CD4-positive, alpha-beta T cell treated with Interleukin-15 for 4 hours (primary cell): Measurements from ENCODE around the gene COL18A1.

Source experiments
- DNase-seq: peaks from one replicate; pipeline ENCODE4 v3.0.0-alpha.2; 2020; ENCODE audit warnings: low spot score

Gene COL18A1

GRCh38 chr21:45455674-45456583, 51.0 kb downstream of the COL18A1 start:
- DNase-seq = no peak

- no peak for DNase-seq
Observed at GRCh38 chr21:45456584-45457160, 51.7 kb downstream of the COL18A1 start.

GRCh38 chr21:45457161-45457831, 52.3 kb downstream of the COL18A1 start:
- DNase-seq = no peak

GRCh38 chr21:45457832-45458172, 52.8 kb downstream of the COL18A1 start:
- no peak for DNase-seq

- no peak for DNase-seq
Observed at GRCh38 chr21:45458281-45459170, 53.6 kb downstream of the COL18A1 start.

GRCh38 chr21:45459171-45460010, 54.4 kb downstream of the COL18A1 start:
- DNase-seq = no peak

GRCh38 chr21:45460011-45460565, 55.1 kb downstream of the COL18A1 start:
- DNase-seq = no peak

GRCh38 chr21:45460611-45461368, 55.8 kb downstream of the COL18A1 start:
- no peak for DNase-seq

GRCh38 chr21:45461369-45461750, 56.4 kb downstream of the COL18A1 start:
- no peak for DNase-seq

GRCh38 chr21:45461806-45462341, 56.9 kb downstream of the COL18A1 start:
- DNase-seq = no peak

- no peak for DNase-seq
Observed at GRCh38 chr21:45463871-45464270, 58.9 kb downstream of the COL18A1 start.

- DNase-seq = no peak
Observed at GRCh38 chr21:45464309-45464708, 59.3 kb downstream of the COL18A1 start.

GRCh38 chr21:45465105-45465504, 60.1 kb downstream of the COL18A1 start:
- no peak for DNase-seq

GRCh38 chr21:45465611-45466329, 60.8 kb downstream of the COL18A1 start:
- DNase-seq = no peak

- no peak for DNase-seq
Observed at GRCh38 chr21:45466330-45467220, 61.6 kb downstream of the COL18A1 start.

GRCh38 chr21:45467221-45467779, 62.3 kb downstream of the COL18A1 start:
- DNase-seq = no peak

- DNase-seq = no peak
Observed at GRCh38 chr21:45468051-45468970, 63.3 kb downstream of the COL18A1 start.
